GM12801 (cell line): Measurements from ENCODE around the gene VRK2.

Experiments used
- TF ChIP-seq, protein P1 (sequence below): IDR thresholded peaks from one replicate; pipeline ENCODE4 v1.5.1; 2011; ENCODE audit warnings: control low read depth; ENCODE audit not compliant: insufficient read length; ENCODE audit errors: extremely low read depth

VRK2 gene

DNA sequence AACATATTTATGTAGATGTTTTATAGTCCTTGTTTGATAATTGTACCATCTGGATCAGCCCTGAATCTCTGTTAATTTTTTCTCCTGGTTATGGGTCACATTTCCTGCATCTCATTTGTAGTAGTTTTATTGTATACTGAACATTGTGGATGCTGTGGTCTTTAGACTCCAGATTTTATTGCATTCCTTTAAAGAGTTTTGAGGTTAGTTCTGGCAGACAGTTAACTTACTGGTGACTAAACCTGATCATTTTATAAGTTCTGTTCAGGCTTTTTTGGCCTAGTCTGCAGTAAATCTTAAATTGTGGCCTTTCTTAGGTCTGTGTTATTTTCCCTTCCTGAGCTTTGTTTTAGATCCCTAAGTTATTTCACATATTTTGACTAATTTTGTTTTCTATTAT, 110.2 kb downstream of the VRK2 start:
- TF ChIP-seq, protein P1, sequence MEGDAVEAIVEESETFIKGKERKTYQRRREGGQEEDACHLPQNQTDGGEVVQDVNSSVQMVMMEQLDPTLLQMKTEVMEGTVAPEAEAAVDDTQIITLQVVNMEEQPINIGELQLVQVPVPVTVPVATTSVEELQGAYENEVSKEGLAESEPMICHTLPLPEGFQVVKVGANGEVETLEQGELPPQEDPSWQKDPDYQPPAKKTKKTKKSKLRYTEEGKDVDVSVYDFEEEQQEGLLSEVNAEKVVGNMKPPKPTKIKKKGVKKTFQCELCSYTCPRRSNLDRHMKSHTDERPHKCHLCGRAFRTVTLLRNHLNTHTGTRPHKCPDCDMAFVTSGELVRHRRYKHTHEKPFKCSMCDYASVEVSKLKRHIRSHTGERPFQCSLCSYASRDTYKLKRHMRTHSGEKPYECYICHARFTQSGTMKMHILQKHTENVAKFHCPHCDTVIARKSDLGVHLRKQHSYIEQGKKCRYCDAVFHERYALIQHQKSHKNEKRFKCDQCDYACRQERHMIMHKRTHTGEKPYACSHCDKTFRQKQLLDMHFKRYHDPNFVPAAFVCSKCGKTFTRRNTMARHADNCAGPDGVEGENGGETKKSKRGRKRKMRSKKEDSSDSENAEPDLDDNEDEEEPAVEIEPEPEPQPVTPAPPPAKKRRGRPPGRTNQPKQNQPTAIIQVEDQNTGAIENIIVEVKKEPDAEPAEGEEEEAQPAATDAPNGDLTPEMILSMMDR: no peak

- TF ChIP-seq, protein P1: no peak
Measured at GRCh38 chr2:58157754-58158153, 111.1 kb downstream of the VRK2 start.

- TF ChIP-seq, protein P1: no peak
Measured at GRCh38 chr2:58158481-58158880, 111.9 kb downstream of the VRK2 start.

DNA sequence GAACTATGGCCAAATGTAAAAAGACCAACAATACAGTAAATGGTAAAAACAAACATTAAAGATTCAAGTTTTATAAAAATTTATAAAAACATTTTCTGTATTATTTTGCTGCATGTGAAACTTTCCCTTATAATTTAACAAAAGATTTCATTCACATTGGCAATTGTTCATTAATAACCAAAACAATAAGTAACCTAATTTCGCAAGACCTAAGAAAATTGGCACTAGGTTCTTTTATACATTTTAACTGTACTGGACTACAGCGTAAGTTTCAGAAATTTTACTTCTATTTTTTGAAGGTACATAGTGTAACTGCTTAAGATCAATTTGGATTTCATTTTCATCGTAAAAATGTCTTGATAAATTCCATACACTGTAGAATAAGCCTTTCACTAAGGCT, 117.3 kb downstream of the VRK2 start:
- TF ChIP-seq, protein P1: no peak

DNA sequence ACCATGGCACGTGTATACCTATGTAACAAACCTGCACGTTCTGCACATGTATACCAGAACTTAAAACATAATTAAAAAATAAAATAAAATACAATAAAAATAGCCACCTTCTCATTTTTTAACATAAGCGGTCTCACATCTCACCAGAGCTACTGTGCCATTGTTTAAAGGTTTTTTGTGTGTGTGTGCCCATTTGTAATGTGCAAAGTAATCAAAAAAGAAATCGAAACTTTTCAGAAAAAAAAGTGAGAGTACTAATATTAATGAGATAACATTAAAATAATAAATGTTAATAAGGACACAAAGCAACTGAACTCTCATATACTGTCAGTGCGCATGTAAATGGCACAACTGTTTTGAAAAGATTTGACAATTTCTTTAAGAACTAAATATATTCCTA, 134.0 kb downstream of the VRK2 start:
- TF ChIP-seq, protein P1: no peak

- TF ChIP-seq, protein P1: no peak
Measured at GRCh38 chr2:58182527-58182926, 135.9 kb downstream of the VRK2 start.

DNA sequence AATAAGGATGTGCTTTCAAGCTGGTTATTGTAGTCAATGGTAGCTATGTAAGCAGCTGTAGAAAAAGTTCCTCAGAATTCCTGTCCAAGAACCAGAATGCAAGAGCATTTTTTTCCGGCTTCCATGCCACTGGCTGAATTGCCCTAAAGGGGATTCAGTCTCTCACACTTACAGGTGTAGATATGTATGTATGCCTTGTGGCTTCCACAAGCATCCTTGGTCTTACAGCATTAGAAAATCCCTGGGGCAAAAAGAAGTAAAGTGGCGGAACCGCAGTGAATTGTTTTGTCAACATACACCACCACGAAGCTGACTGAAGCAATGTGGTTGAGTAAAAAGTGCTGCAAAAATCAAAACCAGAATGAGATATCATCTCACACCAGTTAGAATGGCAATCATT, 139.9 kb downstream of the VRK2 start:
- TF ChIP-seq, protein P1: no peak

- TF ChIP-seq, protein P1: no peak
Measured at GRCh38 chr2:58194458-58194857, 147.9 kb downstream of the VRK2 start.
